Measurements from ENCODE around the gene GALNTL6.

GALNTL6 gene

GRCh38 chr4:172323288-172323687 lies 510.1 kb downstream of the GALNTL6 start:
- Histone ChIP-seq H3K27me3 (ENCODE audit: control insufficient read depth in 2 of 2, insufficient read depth in 2 of 2, low read length in 2 of 2) (no peaks in the 10 kb centered on the region), H3K4me1 (ENCODE audit: control insufficient read depth in 2 of 2, insufficient read depth in 2 of 2, low read length in 2 of 2) (no peaks in the 10 kb centered on the region), H3K27ac (ENCODE audit: low read depth in 2 of 2, low read length in 2 of 2) (no peak overlapping the region), H3K9ac (ENCODE audit: low read depth in 1 of 2, low read length in 2 of 2) (no peak overlapping the region), H3K36me3 (ENCODE audit: control insufficient read depth in 2 of 2, insufficient read depth in 2 of 2, low read length in 2 of 2) (no peaks in the 10 kb centered on the region), H3K9me3 (ENCODE audit: control insufficient read depth in 2 of 2, low read length in 2 of 2) (no peaks in the 10 kb centered on the region), H3K4me3 (ENCODE audit: low read length in 2 of 2) (no peak overlapping the region)

- Histone ChIP-seq H3K27ac (ENCODE audit: low read depth in 2 of 2, low read length in 2 of 2) (no peak overlapping the region), H3K9ac (ENCODE audit: low read depth in 1 of 2, low read length in 2 of 2) (no peak overlapping the region), H3K36me3 (ENCODE audit: control insufficient read depth in 2 of 2, insufficient read depth in 2 of 2, low read length in 2 of 2) (no peaks in the 10 kb centered on the region), H3K27me3 (ENCODE audit: control insufficient read depth in 2 of 2, insufficient read depth in 2 of 2, low read length in 2 of 2) (no peaks in the 10 kb centered on the region), H3K4me3 (ENCODE audit: low read length in 2 of 2) (no peak overlapping the region), H3K4me1 (ENCODE audit: control insufficient read depth in 2 of 2, insufficient read depth in 2 of 2, low read length in 2 of 2) (no peaks in the 10 kb centered on the region), H3K9me3 (ENCODE audit: control insufficient read depth in 2 of 2, low read length in 2 of 2) (no peaks in the 10 kb centered on the region)
These were observed 531.2 kb downstream of the GALNTL6 start for GRCh38 chr4:172344308-172344938.

GRCh38 chr4:172348426-172348825 lies 535.2 kb downstream of the GALNTL6 start:
- Histone ChIP-seq H3K9ac (ENCODE audit: low read depth in 1 of 2, low read length in 2 of 2) (no peak overlapping the region), H3K9me3 (ENCODE audit: control insufficient read depth in 2 of 2, low read length in 2 of 2) (no peaks in the 10 kb centered on the region), H3K27ac (ENCODE audit: low read depth in 2 of 2, low read length in 2 of 2) (no peak overlapping the region), H3K36me3 (ENCODE audit: control insufficient read depth in 2 of 2, insufficient read depth in 2 of 2, low read length in 2 of 2) (no peaks in the 10 kb centered on the region), H3K4me3 (ENCODE audit: low read length in 2 of 2) (no peak overlapping the region), H3K4me1 (ENCODE audit: control insufficient read depth in 2 of 2, insufficient read depth in 2 of 2, low read length in 2 of 2) (no peaks in the 10 kb centered on the region), H3K27me3 (ENCODE audit: control insufficient read depth in 2 of 2, insufficient read depth in 2 of 2, low read length in 2 of 2) (no peaks in the 10 kb centered on the region)

GRCh38 chr4:172352356-172352755 lies 539.2 kb downstream of the GALNTL6 start:
- H3K27me3 ChIP-seq (ENCODE audit: control insufficient read depth in 2 of 2, insufficient read depth in 2 of 2, low read length in 2 of 2), result no peaks in the 10 kb centered on the region
- H3K9ac ChIP-seq (ENCODE audit: low read depth in 1 of 2, low read length in 2 of 2), result no peak overlapping the region
- no peak overlapping the region for H3K27ac ChIP-seq (ENCODE audit: low read depth in 2 of 2, low read length in 2 of 2)
- H3K9me3 ChIP-seq (ENCODE audit: control insufficient read depth in 2 of 2, low read length in 2 of 2), result no peaks in the 10 kb centered on the region
- no peaks in the 10 kb centered on the region for H3K36me3 ChIP-seq (ENCODE audit: control insufficient read depth in 2 of 2, insufficient read depth in 2 of 2, low read length in 2 of 2)
- H3K4me3 ChIP-seq (ENCODE audit: low read length in 2 of 2), result no peak overlapping the region
- H3K4me1 ChIP-seq (ENCODE audit: control insufficient read depth in 2 of 2, insufficient read depth in 2 of 2, low read length in 2 of 2), result no peaks in the 10 kb centered on the region

- Histone ChIP-seq H3K4me1 (ENCODE audit: control insufficient read depth in 2 of 2, insufficient read depth in 2 of 2, low read length in 2 of 2) (no peaks in the 10 kb centered on the region), H3K27me3 (ENCODE audit: control insufficient read depth in 2 of 2, insufficient read depth in 2 of 2, low read length in 2 of 2) (no peaks in the 10 kb centered on the region), H3K9me3 (ENCODE audit: control insufficient read depth in 2 of 2, low read length in 2 of 2) (no peaks in the 10 kb centered on the region), H3K36me3 (ENCODE audit: control insufficient read depth in 2 of 2, insufficient read depth in 2 of 2, low read length in 2 of 2) (no peaks in the 10 kb centered on the region), H3K9ac (ENCODE audit: low read depth in 1 of 2, low read length in 2 of 2) (no peak overlapping the region), H3K27ac (ENCODE audit: low read depth in 2 of 2, low read length in 2 of 2) (no peak overlapping the region), H3K4me3 (ENCODE audit: low read length in 2 of 2) (no peak overlapping the region)
These were observed 542.8 kb downstream of the GALNTL6 start for GRCh38 chr4:172356016-172356415.

GRCh38 chr4:172357006-172357540 lies 543.9 kb downstream of the GALNTL6 start:
- H3K9me3 ChIP-seq (ENCODE audit: control insufficient read depth in 2 of 2, low read length in 2 of 2), result no peaks in the 10 kb centered on the region

GRCh38 chr4:172362569-172362968 lies 549.4 kb downstream of the GALNTL6 start:
- H3K4me3 ChIP-seq (ENCODE audit: low read length in 2 of 2), result no peak overlapping the region
- H3K27me3 ChIP-seq (ENCODE audit: control insufficient read depth in 2 of 2, insufficient read depth in 2 of 2, low read length in 2 of 2), result no peaks in the 10 kb centered on the region
- H3K9me3 ChIP-seq (ENCODE audit: control insufficient read depth in 2 of 2, low read length in 2 of 2), result no peaks in the 10 kb centered on the region
- H3K36me3 ChIP-seq (ENCODE audit: control insufficient read depth in 2 of 2, insufficient read depth in 2 of 2, low read length in 2 of 2), result no peaks in the 10 kb centered on the region
- H3K4me1 ChIP-seq (ENCODE audit: control insufficient read depth in 2 of 2, insufficient read depth in 2 of 2, low read length in 2 of 2), result no peaks in the 10 kb centered on the region
- no peak overlapping the region for H3K27ac ChIP-seq (ENCODE audit: low read depth in 2 of 2, low read length in 2 of 2)
- no peak overlapping the region for H3K9ac ChIP-seq (ENCODE audit: low read depth in 1 of 2, low read length in 2 of 2)

More at GRCh38 chr4:172357006-172357540, 543.9 kb downstream of the GALNTL6 start:
- no peak overlapping the region for H3K4me3 ChIP-seq (ENCODE audit: low read length in 2 of 2)
- no peak overlapping the region for H3K9ac ChIP-seq (ENCODE audit: low read depth in 1 of 2, low read length in 2 of 2)
- no peaks in the 10 kb centered on the region for H3K36me3 ChIP-seq (ENCODE audit: control insufficient read depth in 2 of 2, insufficient read depth in 2 of 2, low read length in 2 of 2)
- no peak overlapping the region for H3K27ac ChIP-seq (ENCODE audit: low read depth in 2 of 2, low read length in 2 of 2)
- H3K4me1 ChIP-seq (ENCODE audit: control insufficient read depth in 2 of 2, insufficient read depth in 2 of 2, low read length in 2 of 2), result no peaks in the 10 kb centered on the region
- no peaks in the 10 kb centered on the region for H3K27me3 ChIP-seq (ENCODE audit: control insufficient read depth in 2 of 2, insufficient read depth in 2 of 2, low read length in 2 of 2)

GRCh38 chr4:172369471-172369959 lies 556.3 kb downstream of the GALNTL6 start:
- H3K27me3 ChIP-seq (ENCODE audit: control insufficient read depth in 2 of 2, insufficient read depth in 2 of 2, low read length in 2 of 2), result no peaks in the 10 kb centered on the region
- no peak overlapping the region for H3K4me3 ChIP-seq (ENCODE audit: low read length in 2 of 2)
- no peaks in the 10 kb centered on the region for H3K36me3 ChIP-seq (ENCODE audit: control insufficient read depth in 2 of 2, insufficient read depth in 2 of 2, low read length in 2 of 2)
- no peak overlapping the region for H3K27ac ChIP-seq (ENCODE audit: low read depth in 2 of 2, low read length in 2 of 2)
- H3K9me3 ChIP-seq (ENCODE audit: control insufficient read depth in 2 of 2, low read length in 2 of 2), result no peaks in the 10 kb centered on the region
- H3K9ac ChIP-seq (ENCODE audit: low read depth in 1 of 2, low read length in 2 of 2), result no peak overlapping the region
- no peaks in the 10 kb centered on the region for H3K4me1 ChIP-seq (ENCODE audit: control insufficient read depth in 2 of 2, insufficient read depth in 2 of 2, low read length in 2 of 2)

GRCh38 chr4:172377486-172378140 lies 564.4 kb downstream of the GALNTL6 start:
- Histone ChIP-seq H3K9ac (ENCODE audit: low read depth in 1 of 2, low read length in 2 of 2) (no peak overlapping the region), H3K4me1 (ENCODE audit: control insufficient read depth in 2 of 2, insufficient read depth in 2 of 2, low read length in 2 of 2) (no peaks in the 10 kb centered on the region), H3K27ac (ENCODE audit: low read depth in 2 of 2, low read length in 2 of 2) (no peak overlapping the region), H3K27me3 (ENCODE audit: control insufficient read depth in 2 of 2, insufficient read depth in 2 of 2, low read length in 2 of 2) (no peaks in the 10 kb centered on the region), H3K9me3 (ENCODE audit: control insufficient read depth in 2 of 2, low read length in 2 of 2) (no peaks in the 10 kb centered on the region), H3K36me3 (ENCODE audit: control insufficient read depth in 2 of 2, insufficient read depth in 2 of 2, low read length in 2 of 2) (no peaks in the 10 kb centered on the region), H3K4me3 (ENCODE audit: low read length in 2 of 2) (no peak overlapping the region)

- Histone ChIP-seq H3K9me3 (ENCODE audit: control insufficient read depth in 2 of 2, low read length in 2 of 2) (no peaks in the 10 kb centered on the region), H3K4me3 (ENCODE audit: low read length in 2 of 2) (no peak overlapping the region), H3K9ac (ENCODE audit: low read depth in 1 of 2, low read length in 2 of 2) (no peak overlapping the region), H3K36me3 (ENCODE audit: control insufficient read depth in 2 of 2, insufficient read depth in 2 of 2, low read length in 2 of 2) (no peaks in the 10 kb centered on the region), H3K27me3 (ENCODE audit: control insufficient read depth in 2 of 2, insufficient read depth in 2 of 2, low read length in 2 of 2) (no peaks in the 10 kb centered on the region), H3K27ac (ENCODE audit: low read depth in 2 of 2, low read length in 2 of 2) (no peak overlapping the region), H3K4me1 (ENCODE audit: control insufficient read depth in 2 of 2, insufficient read depth in 2 of 2, low read length in 2 of 2) (no peaks in the 10 kb centered on the region)
These were observed 566.6 kb downstream of the GALNTL6 start for GRCh38 chr4:172379834-172380233.
